Suppressor macrophage treated with lipopolysaccharide for 4 hours (primary cell): Measurements from ENCODE around the gene ATXN2.
A peak's percentile ranks its signal among the peaks of the same experiment; 100 is the strongest.
"Not testable (repeated sequence)": the region's sequence is repeated elsewhere in the genome, so short reads cannot be mapped to it uniquely, and the experiment has no call there.

Source experiments
- DNase-seq: peaks from one replicate; pipeline ENCODE4 v3.0.0-alpha.2; 2020

Gene ATXN2

GRCh38 chr12:111492979-111493378, 106.1 kb downstream of the ATXN2 start:
- not testable (repeated sequence) for DNase-seq

DNA sequence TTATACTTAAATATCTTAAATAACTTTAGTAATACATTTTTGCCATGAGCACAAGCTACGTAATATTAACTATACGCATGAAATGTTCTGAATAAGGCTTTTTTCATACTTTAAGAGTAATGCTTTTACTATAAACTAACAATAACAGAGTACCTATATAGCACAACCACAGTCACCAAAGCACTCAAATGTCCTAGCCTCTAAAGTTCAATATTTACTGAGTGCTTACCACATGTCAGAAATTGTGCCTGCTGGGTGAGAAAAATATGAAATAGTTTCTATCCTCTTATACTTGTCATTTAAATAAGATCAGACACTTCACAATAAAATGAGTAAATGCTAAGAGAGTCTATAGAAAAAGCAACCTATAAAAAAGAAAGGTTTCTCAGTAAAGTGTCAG, 110.3 kb downstream of the ATXN2 start:
- DNase-seq, result no peak

GRCh38 chr12:111488271-111488670, 110.8 kb downstream of the ATXN2 start:
- no peak for DNase-seq

- DNase-seq, result peak; percentile 3
These were observed 116.7 kb downstream of the ATXN2 start for GRCh38 chr12:111482462-111482861.

DNA sequence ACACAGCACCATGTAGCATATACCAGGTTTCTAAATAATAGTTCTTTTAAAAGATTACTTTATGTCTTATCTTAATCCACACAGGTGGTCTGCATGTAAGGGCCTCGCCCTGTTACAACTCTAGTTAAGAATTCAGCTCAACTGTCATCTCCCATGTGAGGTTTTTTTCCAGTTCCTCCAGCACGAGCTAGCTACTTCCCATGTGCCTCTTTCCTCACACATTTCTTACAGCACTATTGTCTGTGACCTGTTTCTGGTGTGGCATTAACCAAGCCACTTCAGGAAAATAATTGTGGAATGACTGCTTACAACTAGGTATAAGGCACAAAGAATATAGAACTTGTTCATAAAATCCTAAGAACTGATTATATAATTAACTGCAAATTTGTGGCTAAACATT, 127.9 kb downstream of the ATXN2 start:
- peak; percentile 30 for DNase-seq

DNA sequence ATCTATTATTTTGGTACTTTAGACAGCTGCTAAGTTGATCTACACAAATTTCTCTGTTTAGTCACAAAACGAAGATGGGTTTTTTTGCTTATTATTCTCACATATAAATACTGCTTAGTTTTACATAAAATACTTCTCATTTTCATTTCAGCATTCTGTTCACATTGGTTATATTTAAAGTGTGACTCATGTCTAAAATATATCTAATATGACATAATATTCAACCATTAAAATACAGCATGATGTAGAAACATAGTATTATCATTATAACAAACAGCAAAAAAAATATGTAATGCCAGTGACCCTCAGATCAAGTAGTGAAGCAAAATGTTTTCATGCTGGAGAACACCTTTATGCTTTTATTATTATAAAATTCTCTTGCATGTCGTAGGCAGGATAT, 129.7 kb downstream of the ATXN2 start:
- peak; percentile 40 for DNase-seq

DNA sequence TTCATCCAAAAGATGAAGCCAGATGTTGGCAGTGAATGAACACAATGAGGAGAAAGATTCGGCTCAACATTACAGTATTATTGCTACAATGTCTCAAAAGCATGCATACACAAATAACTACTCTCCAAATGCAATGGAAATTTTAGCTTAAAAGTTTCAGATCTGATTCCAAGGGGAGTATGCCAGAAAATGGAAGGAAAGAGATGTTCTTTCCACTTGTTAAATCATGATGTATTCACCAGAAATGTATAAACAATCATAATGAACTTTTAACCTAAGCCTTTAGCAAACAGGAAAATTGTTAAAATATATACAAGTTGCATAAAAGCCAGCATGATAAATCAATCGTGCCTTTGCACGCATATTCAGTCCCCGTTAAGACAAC, 131.3 kb downstream of the ATXN2 start:
- no peak for DNase-seq

- DNase-seq, result no peak
These were observed 131.8 kb downstream of the ATXN2 start for GRCh38 chr12:111467092-111467856.

GRCh38 chr12:111462210-111462769, 136.8 kb downstream of the ATXN2 start:
- peak; percentile 71 for DNase-seq

DNA sequence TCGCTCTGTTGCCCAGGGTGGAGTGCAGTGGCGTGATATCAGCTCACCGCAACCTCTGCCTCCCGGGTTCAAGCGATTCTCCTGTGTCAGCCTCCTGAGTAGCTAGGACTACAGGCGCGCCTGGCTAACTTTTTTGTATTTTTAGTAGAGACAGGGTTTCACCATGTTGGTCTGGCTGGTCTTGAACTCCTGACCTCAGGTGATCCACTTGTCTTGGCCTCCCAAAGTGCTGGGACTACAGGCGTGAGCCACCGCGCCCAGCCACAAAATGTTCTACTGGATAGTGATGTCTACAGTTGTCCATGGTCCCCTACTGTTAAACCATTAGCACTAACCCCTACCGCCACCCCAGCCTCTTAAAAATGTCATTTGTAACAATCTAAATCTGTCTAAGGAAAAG, 139.0 kb downstream of the ATXN2 start:
- not testable (repeated sequence) for DNase-seq

DNA sequence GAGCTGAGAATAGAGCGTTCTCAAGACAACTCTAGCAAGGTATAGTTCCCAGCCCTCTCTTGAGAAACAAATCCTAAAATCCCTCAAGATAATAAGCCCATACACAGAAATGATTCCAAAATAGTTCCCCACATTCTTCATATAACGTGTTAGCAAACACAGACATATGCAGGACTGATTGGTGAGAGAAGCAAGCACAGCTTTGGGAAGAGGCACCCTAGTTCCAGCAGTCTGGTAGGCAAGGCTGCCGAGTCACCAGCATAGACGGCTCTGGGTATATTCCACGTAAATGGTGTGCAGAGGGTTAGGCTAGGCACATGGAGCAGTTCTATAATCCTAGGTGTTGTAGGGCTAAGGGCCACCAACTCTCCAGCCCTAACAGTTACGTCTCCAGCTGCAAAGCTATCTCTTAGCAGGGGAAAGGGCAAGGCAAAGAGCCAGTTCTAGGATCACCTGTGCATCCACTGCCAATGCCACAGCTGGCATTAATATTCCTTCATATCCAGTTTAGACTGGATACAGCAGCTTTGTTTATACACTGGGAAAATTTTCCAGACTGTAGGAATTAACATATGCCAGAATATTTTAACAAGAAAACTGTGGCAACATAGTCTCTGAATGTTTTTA, 140.5 kb downstream of the ATXN2 start:
- DNase-seq, result no peak

- no peak for DNase-seq
These were observed 141.5 kb downstream of the ATXN2 start for GRCh38 chr12:111457577-111457976.

- DNase-seq, result no peak
These were observed 142.0 kb downstream of the ATXN2 start for GRCh38 chr12:111457071-111457470.

DNA sequence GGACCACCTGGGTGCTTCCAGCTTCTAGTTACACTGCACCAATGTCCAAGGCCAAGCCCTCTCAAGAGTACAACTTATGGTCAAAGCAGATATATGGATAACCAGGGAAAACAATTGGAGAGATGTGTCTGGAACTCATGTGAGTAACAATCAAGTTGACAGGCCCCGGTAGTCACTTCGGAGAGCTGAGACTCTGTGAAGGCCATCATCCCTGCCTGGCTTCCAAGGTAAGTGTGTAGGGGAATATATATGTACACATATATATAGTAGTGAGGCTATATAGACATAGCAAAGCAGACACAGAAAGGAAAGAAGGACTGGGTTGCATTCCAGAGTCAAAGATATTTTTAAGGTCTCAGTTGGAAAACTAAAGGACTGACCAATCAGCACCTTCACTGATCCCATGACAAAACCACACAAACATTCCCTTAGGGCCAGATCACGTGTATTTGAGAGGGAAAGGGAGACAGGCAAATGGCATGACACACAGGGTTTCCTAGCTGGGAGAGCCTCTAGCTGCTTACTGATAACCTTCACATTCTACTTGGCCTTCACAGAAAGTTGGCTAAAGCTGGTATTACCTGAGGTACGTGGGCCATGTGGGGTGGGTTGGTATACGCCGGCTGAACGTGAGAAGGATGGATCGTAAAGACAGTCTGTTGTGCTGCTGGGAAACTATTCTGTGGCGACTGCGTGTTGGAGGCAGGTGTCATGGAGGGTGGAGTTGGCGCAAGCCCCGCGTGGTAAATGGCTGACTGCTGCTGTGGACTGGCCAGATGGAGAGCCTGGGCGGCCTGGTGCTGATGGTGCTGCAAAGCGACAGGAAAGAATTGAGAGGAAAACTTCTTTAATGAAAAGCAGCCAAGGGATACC, 143.4 kb downstream of the ATXN2 start:
- no peak for DNase-seq

- DNase-seq, result no peak
These were observed 144.2 kb downstream of the ATXN2 start for GRCh38 chr12:111454716-111455447.

- DNase-seq, result no peak
These were observed 144.8 kb downstream of the ATXN2 start for GRCh38 chr12:111454311-111454710.

DNA sequence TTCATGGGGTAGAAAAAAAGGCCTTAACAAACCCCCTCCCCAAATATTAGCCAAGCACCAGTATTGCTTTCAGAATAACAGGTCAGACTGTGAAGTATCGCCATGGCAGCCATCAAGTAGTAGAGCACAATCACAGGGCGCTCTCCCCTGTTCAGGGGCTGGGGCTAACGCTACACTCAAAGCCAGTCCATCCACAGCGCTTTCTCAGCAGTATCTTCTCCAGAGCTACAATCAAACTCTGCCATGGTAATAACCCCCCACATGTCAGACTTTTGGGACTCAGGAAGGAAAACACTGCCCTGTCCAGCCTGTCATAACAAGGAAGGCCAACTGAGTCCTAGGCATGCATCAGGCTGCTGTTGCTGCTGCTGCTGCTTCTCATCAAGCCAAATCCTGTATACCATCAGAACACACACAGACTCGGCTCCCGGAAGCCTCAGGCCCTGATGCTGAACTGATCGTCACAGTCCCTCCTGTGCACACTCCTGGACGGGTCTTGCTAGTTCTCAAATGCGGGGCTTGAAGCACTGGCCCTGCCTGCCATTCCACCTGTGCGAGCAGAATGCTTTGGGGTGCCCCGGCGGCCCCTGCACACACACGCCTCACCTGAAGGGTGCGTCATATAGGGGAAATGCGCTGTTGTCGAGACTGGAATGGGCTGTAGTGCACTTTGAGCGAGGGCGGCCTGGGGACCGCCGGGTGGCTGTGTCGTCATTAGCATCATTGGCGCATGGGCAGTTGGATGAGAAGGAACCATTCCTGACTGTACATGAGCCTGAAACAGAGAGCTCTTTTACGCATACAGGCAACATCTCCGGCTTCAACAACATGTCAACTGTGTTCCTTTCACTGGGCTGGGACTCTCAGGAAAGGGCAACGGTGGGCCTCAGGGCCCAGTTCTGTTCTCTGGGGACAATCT, 145.8 kb downstream of the ATXN2 start:
- DNase-seq, result no peak

- DNase-seq, result peak; percentile 71
These were observed 147.4 kb downstream of the ATXN2 start for GRCh38 chr12:111451649-111452129.

DNA sequence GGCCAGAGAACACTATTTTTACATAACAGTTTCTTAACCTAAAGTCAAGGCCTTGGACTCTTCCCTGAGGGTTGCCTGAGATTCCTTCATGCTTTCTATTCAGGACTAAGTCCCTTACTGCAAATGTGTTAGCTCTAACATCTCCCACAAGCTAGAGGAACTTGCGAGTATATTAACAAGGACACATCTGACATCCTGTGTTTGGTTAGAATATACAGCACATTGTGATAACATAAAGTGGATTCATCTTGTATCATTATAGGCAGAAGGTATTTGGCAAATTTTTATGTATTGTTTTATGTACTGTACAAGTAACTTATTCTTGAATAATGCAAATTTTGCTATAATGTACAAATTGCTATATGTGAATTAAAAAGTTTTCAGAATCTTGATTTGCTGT, 147.9 kb downstream of the ATXN2 start:
- DNase-seq, result no peak

- no peak for DNase-seq
These were observed 148.4 kb downstream of the ATXN2 start for GRCh38 chr12:111450676-111451075.
